ENCODE measurements around the gene CACNA1H.

DNA sequence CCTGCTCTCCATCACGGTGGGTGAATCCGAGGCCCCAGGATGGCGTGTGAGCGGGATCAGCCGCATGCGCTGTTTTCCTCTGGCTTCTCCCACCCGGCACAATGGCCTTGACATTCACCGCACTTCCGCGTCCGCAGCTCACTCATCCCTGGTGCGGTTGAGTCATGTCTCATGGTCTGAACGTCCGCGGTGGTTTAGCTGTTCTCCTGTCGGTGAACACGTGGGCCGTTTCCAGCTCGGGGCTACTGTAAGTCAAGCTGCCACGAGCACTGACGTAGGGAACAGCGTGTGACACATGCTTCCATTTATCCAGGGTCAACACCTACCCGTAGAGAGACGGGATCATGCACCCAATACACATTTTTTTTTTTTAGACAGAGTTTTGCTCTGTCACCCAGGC is 15.3 kb upstream of the CACNA1H start:
- TF ChIP-seq, protein P1, sequence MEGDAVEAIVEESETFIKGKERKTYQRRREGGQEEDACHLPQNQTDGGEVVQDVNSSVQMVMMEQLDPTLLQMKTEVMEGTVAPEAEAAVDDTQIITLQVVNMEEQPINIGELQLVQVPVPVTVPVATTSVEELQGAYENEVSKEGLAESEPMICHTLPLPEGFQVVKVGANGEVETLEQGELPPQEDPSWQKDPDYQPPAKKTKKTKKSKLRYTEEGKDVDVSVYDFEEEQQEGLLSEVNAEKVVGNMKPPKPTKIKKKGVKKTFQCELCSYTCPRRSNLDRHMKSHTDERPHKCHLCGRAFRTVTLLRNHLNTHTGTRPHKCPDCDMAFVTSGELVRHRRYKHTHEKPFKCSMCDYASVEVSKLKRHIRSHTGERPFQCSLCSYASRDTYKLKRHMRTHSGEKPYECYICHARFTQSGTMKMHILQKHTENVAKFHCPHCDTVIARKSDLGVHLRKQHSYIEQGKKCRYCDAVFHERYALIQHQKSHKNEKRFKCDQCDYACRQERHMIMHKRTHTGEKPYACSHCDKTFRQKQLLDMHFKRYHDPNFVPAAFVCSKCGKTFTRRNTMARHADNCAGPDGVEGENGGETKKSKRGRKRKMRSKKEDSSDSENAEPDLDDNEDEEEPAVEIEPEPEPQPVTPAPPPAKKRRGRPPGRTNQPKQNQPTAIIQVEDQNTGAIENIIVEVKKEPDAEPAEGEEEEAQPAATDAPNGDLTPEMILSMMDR (IDR thresholded peaks at IDR 0.05): no peak
- no peak for TF ChIP-seq POLR2A (IDR thresholded peaks at IDR 0.05)

All from heart left ventricle (tissue), 13 donors.